ENCODE measurements around the gene SMIM10L1.

GRCh38 chr12:11133162-11133561 is 37.8 kb upstream of the SMIM10L1 start:
- TF ChIP-seq CTCF (IDR thresholded peaks at IDR 0.05) (no peak), POLR2A (IDR thresholded peaks at IDR 0.05) (no peak)
